Kasumi-1 (cell line): ENCODE data around the gene OR2AT4.
"Not testable (repeated sequence)": the region's sequence is repeated elsewhere in the genome, so short reads cannot be mapped to it uniquely, and the experiment has no call there.

Source experiments
- DNase-seq, 2 experiments: peaks; one replicate each; lab custom pipeline; 2025; lab: John Stamatoyannopoulos, UW

OR2AT4 gene

DNA sequence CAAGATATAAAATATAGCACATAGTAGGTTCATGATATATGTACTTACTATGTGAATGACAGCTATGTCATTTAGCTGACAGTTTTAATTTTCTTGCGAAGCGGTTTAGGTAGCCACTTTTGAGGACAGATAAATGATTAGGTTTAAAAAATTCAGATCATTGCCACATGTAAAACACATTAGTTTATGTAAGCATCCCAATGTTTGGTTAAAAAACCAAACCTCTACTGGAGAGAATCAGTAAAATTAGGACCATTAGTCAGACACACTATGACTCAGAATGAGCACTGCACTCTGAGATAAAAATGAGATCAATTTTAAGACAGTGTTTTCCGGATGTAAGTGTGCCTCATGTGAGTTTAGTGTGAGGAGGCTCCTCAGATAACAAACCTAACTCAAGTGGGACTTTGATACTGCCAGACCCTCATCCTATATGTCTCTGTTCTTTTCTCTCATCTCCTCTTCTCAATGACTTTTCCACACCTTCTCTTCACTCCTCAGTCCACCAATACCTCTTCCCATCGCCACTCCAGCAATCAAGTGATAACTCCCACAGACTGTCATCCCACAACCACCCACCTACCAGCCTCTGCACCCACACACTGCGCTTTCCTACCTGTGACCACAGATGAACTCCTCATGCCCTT lies 6.8 kb upstream of the OR2AT4 start:
- no peak for DNase-seq

DNA sequence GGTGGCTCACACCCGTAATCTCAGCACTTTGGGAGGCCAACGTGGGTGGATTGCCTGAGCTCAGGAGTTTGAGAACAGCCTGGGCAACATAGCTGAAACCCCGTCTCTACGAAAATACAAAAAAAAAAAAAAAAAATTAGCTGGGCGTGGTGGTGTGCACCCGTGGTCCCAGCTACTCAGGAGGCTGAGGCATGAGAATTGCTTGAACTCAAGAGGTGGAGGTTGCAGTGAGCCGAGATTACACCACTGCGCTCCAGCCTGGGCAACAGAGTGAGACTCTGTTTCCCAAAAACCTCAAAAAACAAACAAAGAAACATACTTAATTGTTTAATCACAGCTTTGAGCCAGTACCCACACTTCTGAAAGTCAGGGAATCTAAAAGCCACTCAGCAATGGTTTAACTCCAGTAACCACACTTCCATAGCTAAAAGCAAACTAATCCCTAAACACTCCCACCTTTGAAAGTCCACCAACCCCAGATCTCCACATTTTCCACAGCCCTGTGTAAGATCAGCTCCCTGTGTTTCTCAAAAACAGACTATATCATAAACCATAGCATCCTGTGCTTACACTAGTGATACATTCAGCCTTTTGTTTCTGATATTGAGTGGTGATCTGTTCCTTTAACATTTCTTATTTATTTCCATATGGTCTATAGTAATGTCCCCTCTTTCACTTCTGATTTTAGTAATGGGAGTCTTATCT lies 4.9 kb upstream of the OR2AT4 start:
- DNase-seq: no peak

DNA sequence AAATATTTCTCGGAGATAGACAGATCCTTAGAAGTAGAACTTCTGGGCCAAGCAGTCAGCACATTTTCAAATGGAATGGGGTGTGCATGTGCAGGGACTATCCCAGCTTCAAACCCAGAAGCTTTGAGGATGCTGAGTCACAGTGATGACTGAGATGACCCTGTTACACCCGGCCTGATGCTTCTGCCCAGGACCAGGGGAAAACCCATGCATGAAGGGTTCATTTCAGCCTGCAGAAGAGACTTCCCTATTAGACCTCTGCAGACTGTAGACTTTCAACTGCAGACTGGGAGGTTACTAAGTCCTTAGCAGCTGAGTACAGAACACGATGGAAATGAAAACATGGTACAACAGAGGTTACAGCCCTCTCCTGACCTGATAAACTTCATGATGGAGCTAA lies 3.6 kb upstream of the OR2AT4 start:
- no peak for DNase-seq

DNA sequence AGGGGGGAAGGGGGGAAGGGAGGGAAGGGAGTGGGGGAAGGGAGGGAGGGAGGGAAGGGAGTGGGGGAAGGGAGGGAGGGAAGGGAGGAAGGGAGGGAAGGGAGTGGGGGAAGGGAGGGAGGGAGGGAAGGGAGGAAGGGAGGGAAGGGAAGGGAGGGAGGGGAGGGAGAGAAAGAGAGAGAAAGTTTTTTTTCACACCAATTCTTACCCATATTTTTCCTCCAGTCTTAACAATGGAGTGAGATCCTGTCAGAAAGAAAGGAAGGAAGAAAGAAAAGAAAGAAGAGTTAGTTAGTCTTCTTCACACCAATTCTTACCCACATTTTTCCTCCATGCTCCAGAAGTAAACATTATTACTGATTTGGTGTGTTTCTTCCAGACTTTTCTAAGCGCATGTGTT lies 3.0 kb upstream of the OR2AT4 start:
- DNase-seq: no peak

DNA sequence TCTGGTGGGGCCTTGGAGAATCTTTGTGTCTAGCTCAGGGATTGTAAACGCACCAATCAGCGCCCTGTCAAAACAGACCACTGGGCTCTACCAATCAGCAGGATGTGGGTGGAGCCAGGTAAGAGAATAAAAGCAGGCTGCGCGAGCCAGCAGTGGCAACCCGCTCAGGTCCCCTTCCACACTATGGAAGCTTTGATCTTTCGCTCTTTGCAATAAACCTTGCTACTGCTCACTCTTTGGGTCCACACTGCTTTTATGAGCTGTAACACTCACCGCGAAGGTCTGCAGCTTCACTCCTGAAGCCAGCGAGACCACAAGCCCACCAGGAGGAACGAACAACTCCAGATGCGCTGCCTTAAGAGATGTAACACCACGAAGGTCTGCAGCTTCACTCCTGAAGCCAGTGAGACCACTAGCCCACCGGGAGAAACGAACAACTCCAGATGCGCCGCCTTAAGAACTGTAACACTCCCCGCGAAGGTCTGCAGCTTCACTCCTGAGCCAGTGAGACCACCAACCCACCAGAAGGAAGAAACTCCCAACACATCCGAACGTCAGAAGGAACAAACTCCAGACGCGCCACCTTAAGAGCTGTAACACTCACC lies 2.3 kb upstream of the OR2AT4 start:
- DNase-seq: not testable (repeated sequence)

DNA sequence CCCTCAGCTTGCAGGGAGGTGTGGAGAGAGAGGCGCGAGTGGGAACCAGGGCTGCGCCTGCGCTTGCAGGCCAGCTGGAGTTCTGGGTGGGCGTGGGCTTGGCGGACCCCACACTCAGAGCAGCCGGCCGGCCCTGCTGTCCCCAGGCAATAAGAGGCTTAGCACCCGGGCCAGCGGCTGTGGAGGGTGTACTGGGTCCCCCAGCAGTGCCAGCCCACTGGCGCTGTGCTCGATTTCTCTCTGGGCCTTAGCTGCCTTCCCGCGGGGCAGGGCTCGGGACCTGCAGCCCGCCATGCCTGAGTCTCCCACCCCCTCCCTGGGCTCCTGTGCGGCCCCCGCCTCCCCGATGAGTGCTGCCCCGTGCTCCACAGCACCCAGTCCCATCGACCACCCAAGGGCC lies 1.5 kb upstream of the OR2AT4 start:
- not testable (repeated sequence) for DNase-seq

DNA sequence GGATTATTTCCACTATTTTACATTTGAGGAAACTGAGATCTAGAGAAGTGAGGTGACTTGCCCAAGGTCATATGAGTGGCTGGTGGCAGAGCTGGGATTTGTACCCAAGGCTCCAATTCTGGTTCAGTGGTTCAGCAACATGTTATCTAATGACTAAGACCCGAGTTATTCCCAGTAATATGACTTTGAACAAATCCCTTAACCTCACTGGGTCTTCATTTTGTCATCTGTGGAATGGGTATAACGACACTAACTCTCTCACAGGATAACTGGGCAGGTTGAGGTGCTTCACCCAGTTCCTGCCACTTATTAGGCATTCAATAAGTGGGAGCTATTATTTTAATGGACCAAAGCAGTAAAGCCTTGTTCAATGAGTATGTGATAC lies 489 bp upstream of the OR2AT4 start:
- DNase-seq: no peak

DNA sequence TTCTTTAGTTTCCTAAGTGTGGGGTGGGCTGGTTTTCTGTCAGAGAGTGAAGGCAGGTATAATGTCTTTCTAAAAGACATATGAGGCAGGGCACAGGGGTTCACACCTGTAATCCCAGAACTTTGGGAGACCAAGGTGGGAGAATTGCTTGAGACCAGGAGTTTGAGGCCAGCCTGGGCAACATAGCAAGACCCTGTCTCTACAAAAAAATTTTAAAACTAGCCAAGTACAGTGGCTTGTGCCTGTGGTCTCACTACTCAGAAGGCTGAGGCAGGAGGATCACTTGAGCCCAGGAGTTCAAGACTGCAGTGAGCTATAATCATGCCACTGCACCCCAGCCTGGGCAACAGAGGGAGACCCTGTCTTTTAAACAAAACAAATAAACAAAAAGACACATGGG lies 2.3 kb downstream of the OR2AT4 start:
- DNase-seq: not testable (repeated sequence)

DNA sequence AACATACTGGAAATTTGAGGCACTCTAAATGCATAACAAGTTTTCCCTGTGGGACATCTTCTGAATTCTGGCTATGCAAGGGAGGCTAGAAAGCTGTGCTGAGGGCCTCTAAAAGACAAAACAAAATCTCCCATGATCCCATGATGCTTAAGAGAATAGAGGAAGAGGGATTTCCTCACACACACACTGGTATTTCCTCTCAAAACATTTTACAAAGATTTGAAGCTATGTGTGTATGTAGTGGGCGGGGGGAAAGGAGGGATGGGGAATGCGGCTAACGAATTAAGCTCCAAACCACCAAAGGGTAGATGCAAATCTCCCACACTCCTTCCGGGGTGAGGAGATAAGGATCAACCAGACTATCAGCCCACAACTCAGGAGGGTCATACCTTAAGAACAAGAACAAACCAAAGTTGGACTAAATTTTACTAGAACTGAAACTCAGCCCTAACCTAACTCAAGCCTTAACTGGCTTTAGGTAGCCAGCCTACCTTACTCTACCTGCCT lies 6.0 kb downstream of the OR2AT4 start:
- DNase-seq: no peak

DNA sequence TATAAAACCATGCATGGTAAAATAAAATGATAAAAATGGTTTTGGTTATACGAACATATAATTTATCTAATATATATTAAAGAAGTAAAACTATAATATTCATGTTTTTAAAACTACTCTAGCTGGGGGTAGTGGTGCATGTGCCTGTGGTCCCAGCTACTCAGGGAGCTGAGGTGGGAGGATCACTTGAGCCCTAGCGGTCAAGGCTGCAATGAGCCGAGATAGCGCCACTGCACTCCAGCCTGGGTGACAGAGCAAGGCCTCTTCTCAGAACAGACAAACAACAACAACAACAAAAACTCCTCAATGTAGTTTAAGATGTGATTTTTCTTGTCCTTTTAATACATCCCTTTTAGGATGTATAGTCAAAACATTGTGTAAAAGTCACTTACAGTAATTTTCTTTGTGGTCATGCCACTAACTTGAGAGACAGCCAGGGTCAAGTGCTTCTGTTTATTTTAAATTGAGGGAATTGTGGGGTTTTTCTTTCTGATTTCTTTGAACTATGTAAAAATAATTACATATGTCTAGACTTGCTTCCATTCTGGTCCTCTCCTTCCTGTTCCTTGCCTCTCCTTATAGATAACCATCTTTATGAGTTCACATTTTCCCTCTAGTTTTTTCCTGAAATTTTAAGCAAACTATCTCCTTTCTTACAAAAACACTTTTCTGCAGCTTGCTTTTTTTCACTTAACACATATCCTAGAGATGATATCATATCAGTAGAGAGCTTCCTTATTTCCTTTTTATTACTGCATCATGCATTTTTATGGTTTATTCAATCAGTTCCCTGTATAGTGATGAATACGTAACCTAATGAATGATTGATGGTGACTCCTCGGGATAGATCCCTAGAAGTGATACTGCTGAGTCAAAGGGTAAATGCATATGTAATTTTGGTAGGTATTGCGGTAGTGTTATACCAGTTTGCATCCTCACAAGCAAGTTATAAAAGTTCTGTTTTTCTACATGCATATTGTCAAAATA lies 9.1 kb downstream of the OR2AT4 start:
- no peak for DNase-seq

DNA sequence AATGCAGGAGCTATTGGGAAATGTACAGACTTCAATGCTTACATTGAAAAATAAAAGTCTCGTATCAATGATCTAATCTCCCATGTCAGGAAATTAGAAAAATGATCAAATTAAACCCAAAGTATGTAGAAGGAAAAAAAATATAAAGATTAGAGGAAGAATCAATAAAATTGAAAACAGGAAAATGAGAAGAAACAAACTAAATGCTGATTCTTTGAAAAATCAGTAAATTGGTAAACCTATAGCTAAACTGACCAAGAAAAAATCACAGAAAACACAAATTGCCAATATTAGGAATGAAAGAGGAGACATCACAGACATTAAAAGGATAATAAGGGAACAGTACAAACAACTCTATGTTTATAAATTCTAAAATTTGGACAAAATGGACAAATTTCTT lies 11.8 kb downstream of the OR2AT4 start:
- no peak for DNase-seq

DNA sequence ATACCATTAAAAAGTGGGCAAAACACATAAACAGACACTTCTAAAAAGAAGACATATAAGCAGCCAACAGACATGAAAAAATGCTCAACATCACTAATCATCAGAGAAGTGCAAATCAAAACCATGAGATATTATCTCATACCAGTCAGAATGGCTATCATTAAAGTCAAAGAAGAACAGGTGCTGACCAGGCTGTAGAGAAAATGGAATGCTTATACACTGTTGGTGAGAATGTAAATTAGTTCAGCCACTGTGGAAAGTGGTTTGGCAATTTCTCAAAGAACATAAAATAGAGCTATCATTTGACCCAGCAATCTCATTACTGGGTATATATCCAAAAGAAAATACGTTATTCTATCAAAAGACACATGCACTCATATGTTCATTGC lies 13.5 kb downstream of the OR2AT4 start:
- DNase-seq: no peak

DNA sequence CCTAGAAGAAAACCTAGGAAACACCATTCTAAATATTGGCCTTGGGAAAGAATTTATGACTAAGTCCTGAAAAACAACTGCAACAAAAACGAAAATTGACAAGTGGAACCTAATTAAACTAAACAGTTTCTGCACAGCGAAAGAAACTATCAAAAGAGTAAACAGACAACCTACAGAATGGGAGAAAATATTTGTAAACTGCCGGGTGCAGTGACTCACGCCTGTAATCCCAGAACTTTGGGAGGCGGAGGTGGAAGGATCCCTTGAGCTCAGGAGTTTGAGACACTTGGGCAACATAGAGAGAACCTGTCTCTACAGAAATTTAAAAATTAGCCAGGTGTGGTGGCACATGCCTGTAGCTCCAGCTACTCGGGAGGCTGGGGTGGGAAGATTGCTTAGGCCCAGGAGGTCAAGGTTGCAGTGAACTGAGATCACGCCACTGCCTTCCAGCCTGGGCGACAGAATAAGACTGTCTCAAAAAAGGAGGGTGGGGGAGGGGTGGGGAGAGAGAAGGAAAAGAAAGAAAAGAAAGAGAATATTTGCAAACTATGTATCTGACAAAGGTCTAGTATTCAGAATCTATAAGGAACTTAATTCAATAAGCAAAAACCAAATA lies 14.0 kb downstream of the OR2AT4 start:
- no peak for DNase-seq

DNA sequence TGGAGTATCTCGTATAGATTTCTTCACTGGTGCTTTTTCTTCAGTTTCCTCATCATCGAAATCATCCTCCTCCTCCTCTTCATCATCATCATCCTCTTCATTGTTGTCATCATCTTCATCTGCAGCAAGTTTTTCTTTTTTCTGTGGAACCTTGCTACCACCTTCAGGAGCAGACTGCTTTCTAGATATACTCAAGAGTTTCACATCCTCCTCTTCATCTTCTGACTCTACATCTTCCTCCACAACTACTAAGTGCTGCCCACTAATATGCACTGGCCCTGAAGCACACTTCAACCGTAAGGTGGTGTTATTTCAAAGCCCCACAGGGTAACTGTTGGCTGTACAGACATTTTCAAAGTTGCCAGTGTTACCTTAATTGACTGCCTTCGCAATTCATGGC lies 17.1 kb downstream of the OR2AT4 start:
- no peak for DNase-seq

DNA sequence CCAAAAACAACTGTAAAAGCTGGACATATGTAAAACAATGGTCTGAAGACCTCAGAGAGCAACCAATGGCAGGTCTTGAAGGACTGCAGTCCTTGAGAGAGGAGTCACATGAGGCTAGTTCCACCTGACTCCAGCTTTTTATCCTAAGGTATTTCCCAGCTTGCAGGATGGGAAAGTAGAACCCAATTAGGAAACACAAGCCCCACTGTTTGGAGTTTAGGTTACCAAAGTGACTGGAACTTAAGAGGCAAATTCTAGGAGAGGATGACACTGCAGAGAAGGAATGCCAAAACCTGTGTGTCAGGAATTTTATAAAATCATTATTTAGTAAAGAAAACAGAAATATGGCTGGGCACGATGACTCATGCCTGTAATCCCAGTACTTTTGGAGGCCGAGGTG lies 18.4 kb downstream of the OR2AT4 start:
- no peak for DNase-seq

DNA sequence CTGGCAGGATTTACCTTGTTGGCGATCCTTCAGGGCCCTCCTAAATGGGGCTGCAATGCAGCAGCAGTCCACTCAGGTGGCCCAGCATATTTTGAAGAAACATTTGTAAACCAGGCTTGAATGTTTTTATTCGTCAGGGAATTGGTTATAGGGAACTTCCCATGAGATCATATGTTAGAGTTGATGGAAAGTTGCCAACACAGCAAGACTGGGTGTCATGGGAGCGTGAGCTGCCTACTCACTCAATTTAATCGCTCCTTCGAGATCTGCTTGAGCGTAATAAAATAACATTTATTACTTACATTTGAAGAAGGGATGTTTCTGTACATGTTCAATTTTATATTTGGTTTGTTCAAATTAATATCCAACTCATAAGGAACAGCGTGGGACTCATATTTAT lies 19.4 kb downstream of the OR2AT4 start:
- DNase-seq: no peak

DNA sequence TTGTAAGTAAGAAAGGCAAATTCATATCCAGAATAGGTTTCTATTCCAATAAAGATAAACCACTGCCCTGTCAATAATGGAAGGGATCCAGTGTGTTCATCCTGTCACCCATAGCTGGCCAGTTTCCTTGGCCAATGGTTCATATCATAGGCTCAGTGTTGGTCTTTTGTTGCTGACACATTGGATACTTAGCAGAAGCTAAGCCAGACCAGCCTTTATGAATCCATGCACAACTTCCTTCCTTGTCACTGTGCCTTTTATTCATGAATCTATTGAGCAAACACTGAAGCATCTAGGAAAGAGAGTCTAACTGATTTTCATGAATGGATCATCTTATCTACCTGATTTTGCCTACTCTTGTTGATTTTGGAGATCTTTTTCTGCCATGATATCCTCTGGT lies 20.0 kb downstream of the OR2AT4 start:
- DNase-seq: no peak

DNA sequence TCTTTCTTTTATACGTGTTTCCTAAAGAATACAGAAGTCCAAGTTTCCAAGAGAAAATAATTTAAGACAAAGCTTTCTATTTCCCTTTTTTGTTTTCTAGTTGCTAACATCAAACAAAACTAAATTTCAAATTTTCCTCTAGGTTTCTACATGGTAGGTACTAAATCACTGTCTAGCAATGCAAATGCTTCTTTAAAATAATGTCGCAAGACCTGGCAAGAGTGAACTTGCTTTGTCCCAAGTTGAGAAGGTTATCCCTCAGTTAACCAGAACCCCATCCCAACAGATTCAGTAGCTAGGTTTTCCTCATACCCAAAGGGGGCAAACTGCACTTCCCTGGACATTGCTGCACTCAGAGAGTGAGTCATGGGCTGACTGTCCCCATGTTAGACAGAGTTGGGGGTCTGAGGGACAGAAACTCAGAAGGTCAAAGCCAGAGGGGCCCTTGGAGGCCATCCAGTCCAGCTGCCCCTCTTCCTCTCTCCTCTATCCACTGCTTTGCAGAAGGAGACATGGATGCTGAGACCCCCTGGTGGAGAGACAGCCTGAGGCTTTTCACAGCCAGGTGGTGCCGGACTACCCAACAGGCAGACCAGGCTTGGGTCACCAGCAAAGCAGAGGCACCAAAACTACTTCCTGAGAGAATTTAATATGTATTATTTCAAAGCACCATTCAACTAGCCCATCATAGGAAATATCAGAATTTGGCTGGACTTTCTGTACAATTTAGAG lies 23.1 kb downstream of the OR2AT4 start:
- DNase-seq: no peak

DNA sequence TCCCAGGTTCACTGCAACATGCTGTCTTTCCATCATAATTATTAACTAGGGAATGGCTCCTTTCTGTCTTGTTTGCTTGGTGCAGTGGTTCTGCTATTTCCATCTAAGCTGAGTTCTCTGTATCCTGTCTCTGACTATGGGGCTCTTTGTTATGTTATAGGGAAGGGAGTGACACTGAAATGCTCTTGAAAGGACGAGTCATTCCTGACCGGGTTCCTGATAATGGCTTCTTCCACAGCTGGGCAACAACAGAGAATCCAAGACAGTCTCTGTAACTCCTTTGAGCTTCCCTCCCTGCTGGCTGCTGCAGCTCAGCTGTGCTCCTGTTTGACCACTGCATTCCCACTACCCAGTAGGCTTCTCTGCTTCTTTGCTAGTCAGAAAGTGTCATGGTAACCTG lies 24.1 kb downstream of the OR2AT4 start:
- no peak for DNase-seq

DNA sequence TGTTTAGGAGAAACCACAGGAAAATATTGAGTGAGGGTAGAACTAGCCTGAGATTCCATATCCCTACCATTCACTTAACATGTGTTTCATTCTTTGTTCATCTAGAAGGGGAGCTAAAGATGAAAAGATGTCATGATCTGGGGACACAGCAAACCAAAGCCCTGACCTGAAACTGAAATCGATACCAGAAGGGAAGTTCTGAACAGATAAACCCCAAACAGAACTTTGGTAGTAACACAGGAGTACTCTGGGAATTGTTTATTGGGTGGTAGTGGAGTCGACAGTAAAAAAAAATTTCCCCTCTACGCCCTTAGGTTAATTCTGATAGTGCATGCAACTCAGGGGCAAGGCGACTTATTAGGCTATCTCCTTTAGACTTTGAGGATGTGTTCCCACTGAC lies 27.2 kb downstream of the OR2AT4 start:
- no peak for DNase-seq

DNA sequence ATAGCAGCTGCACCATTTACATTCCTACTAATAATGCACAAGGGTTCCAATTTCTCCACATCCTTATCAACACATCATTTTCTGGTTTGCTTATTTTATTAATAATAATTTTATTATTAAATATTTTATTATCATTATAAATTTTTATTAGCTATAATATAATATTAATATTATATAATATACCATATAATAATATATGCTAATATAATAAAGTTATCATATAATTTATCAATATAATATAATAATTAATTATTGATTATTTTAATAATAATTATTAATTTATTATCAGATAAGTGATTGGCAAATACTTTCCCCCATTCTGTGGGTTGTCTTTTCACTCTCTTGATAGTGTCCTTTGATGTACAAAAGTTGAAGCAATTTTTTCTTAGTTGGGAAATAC lies 27.7 kb downstream of the OR2AT4 start:
- no peak for DNase-seq
